MM.1S (cell line): ENCODE measurements around the gene GARS1.

Experiments used
- DNase-seq: peaks from one replicate; pipeline ENCODE4 v3.0.0-alpha.2; 2015
- H2AFZ ChIP-seq: fragments of 300-600 bp; sonication (generic); 2 replicates; pipeline ENCODE4 v1.6.0; 2016; ENCODE audit warnings: antibody characterized with exemption, low read length
- H3F3A ChIP-seq: fragments of 300-600 bp; sonication (generic); 2 replicates; pipeline ENCODE4 v1.6.1; 2016; ENCODE audit warnings: mild to moderate bottlenecking, antibody characterized with exemption, low read length, moderate library complexity, mixed read lengths; ENCODE audit not compliant: insufficient read depth
- H3K27ac ChIP-seq: fragments of 300-600 bp; sonication (generic); 2 replicates; pipeline ENCODE4 v1.5.1; 2016; ENCODE audit warnings: mild to moderate bottlenecking, low read length
- H3K27me3 ChIP-seq: fragments of 300-600 bp; sonication (generic); replicated peaks from 2 replicates; pipeline ENCODE4 v1.6.0; 2016; ENCODE audit warnings: low read length; ENCODE audit not compliant: insufficient read depth
- H3K36me3 ChIP-seq: fragments of 300-600 bp; sonication (generic); replicated peaks from 2 replicates; pipeline ENCODE4 v1.6.1; 2016; ENCODE audit warnings: mild to moderate bottlenecking, low read length, mixed read lengths; ENCODE audit not compliant: insufficient read depth
- H3K4me1 ChIP-seq: fragments of 300-600 bp; sonication (generic); 2 replicates; pipeline ENCODE4 v1.6.1; 2016; ENCODE audit warnings: low read length, mixed read lengths
- H3K4me2 ChIP-seq: fragments of 300-600 bp; sonication (generic); 2 replicates; pipeline ENCODE4 v1.6.0; 2016; ENCODE audit warnings: low read depth, low read length
- H3K4me3 ChIP-seq: fragments of 300-600 bp; sonication (generic); 2 replicates; pipeline ENCODE4 v1.5.1; 2016; ENCODE audit warnings: low read length, mixed read lengths
- H3K79me2 ChIP-seq: fragments of 300-600 bp; sonication (generic); 2 replicates; pipeline ENCODE4 v1.6.1; 2016; ENCODE audit warnings: mixed run types, low read length, mixed read lengths
- H3K9ac ChIP-seq: fragments of 300-600 bp; sonication (generic); 2 replicates; pipeline ENCODE4 v1.6.1; 2016; ENCODE audit warnings: low read length, mixed read lengths
- H3K9me2 ChIP-seq: fragments of 300-600 bp; sonication (generic); replicated peaks from 2 replicates; pipeline ENCODE4 v1.6.1; 2016; ENCODE audit warnings: mild to moderate bottlenecking, low read length, mixed read lengths; ENCODE audit not compliant: insufficient read depth
- H3K9me3 ChIP-seq: fragments of 300-600 bp; sonication (generic); replicated peaks from 2 replicates; pipeline ENCODE4 v1.6.1; 2016; ENCODE audit warnings: mild to moderate bottlenecking, low read length, mixed read lengths; ENCODE audit not compliant: insufficient read depth
- H4K20me1 ChIP-seq: fragments of 300-600 bp; sonication (generic); 2 replicates; pipeline ENCODE4 v1.6.1; 2016; ENCODE audit warnings: mild to moderate bottlenecking, low read length, moderate library complexity, mixed read lengths; ENCODE audit not compliant: insufficient read depth
- CTCF ChIP-seq: fragments of 300-600 bp; sonication (generic); IDR thresholded peaks from 2 replicates; pipeline ENCODE4 v1.5.1; 2016; ENCODE audit warnings: antibody characterized with exemption, low read length, mixed read lengths
- EZH2 ChIP-seq: fragments of 300-600 bp; sonication (generic); optimal IDR thresholded peaks from 2 replicates; pipeline ENCODE3; 2017; ENCODE audit warnings: low read depth, mild to moderate bottlenecking, antibody characterized with exemption, low read length, mixed read lengths
- EZH2phosphoT487 ChIP-seq: fragments of 300-600 bp; sonication (generic); IDR thresholded peaks from 2 replicates; pipeline ENCODE4 v1.6.1; 2018; ENCODE audit warnings: antibody characterized with exemption, low read length

Gene GARS1

GRCh38 chr7:30674420-30674819 is 79.7 kb downstream of the GARS1 start:
- Histone ChIP-seq H3K79me2 (no peaks in the 10 kb centered on the region), H3K4me2 (no peak overlapping the region), H3K27me3 (no peaks in the 10 kb centered on the region), H3K9ac (no peak overlapping the region), H3K9me2 (no peaks in the 10 kb centered on the region), H4K20me1 (no peaks in the 10 kb centered on the region), H3K27ac (no peak overlapping the region), H3K4me3 (no peak overlapping the region), H3F3A (no peaks in the 10 kb centered on the region), H2AFZ (no peak overlapping the region), H3K9me3 (no peaks in the 10 kb centered on the region), H3K4me1 (no peaks in the 10 kb centered on the region), H3K36me3 (no peaks in the 10 kb centered on the region)
- TF ChIP-seq CTCF (no peak), EZH2 (no peak), EZH2phosphoT487 (no peak)
- no peak for DNase-seq

GRCh38 chr7:30674876-30675275 is 80.2 kb downstream of the GARS1 start:
- Histone ChIP-seq H3K4me3 (no peak overlapping the region), H3K9me2 (no peaks in the 10 kb centered on the region), H3K4me2 (no peak overlapping the region), H3K9me3 (no peaks in the 10 kb centered on the region), H4K20me1 (no peaks in the 10 kb centered on the region), H3K27ac (no peak overlapping the region), H3K27me3 (no peaks in the 10 kb centered on the region), H3K36me3 (no peaks in the 10 kb centered on the region), H3F3A (no peaks in the 10 kb centered on the region), H2AFZ (no peak overlapping the region), H3K9ac (no peak overlapping the region), H3K79me2 (no peaks in the 10 kb centered on the region), H3K4me1 (no peaks in the 10 kb centered on the region)
- TF ChIP-seq EZH2 (no peak), EZH2phosphoT487 (no peak), CTCF (no peak)
- no peak for DNase-seq

- Histone ChIP-seq H2AFZ (no peak overlapping the region), H3K4me2 (no peak overlapping the region), H3K79me2 (no peaks in the 10 kb centered on the region), H3F3A (no peaks in the 10 kb centered on the region), H3K9ac (no peak overlapping the region), H4K20me1 (no peaks in the 10 kb centered on the region), H3K27me3 (no peaks in the 10 kb centered on the region), H3K27ac (no peak overlapping the region), H3K4me3 (no peak overlapping the region), H3K9me3 (no peaks in the 10 kb centered on the region), H3K4me1 (no peaks in the 10 kb centered on the region), H3K9me2 (no peaks in the 10 kb centered on the region), H3K36me3 (no peaks in the 10 kb centered on the region)
- TF ChIP-seq CTCF: no peak
- no peak for TF ChIP-seq EZH2
- no peak for TF ChIP-seq EZH2phosphoT487
- no peak for DNase-seq
Observed at GRCh38 chr7:30678805-30679204, 84.1 kb downstream of the GARS1 start.
